ENCODE results near the gene PICALM. TPM values are rescaled to one million over a fixed set of nuclear protein-coding genes. Genes with fewer than 3 reads are reported as not detected.

The PICALM gene
- total and polyA plus RNA-seq, 2 donors (not counting 3 experiments of a cell fraction or from before 2014, with no cell fraction given), result 181 to 202 TPM

DNA sequence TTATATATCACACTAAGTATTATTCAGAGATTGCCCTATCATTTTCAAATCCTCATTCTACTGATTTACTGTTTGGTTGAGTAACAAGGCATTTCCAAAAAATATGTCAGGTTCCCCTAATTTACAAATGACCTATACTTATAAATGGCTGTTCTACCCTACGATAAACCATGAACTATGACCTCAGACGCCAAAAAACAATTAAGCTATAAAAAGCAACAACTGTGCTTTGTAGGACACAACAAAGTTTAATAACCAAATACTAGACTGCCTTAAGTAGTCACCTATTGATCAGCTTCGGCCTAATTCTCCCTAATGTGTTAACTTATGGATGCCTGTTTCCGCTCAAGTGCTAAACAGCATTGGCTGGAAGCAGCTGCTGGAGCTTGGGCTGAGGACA is 53.2 kb downstream of the PICALM start:
- no peak for FAIRE-seq
- no peak overlapping the region for H3K9ac ChIP-seq (replicated peaks; ENCODE audit: extremely low read depth, insufficient read depth, low read length)
- ChIA-PET CTCF (interaction anchor here (1.3 to 4.8 kb wide), 5 partner anchors 11 to 214 kb away, joined by 3 to 21 read pairs (median 5); no protein-coding TSS in a partner anchor), POLR2A (no interaction called here)
- H3K79me2 ChIP-seq (ENCODE audit: control insufficient read depth, insufficient read depth, low read length), result peaks cover 12% of the 10 kb centered on the region
- no TSS peak for BruUV-seq (replicated peaks)
- H3K9me1 ChIP-seq (replicated peaks; ENCODE audit: control insufficient read depth, extremely low read depth, insufficient read depth, low read length), result no peaks in the 10 kb centered on the region
- no peaks in the 10 kb centered on the region for H3K4me1 ChIP-seq (ENCODE audit: control insufficient read depth, extremely low read depth, insufficient read depth, low read length)
- no peak overlapping the region for H2AFZ ChIP-seq (ENCODE audit: low read depth, low read length)
- DNase-seq (ENCODE audit: low read depth, low spot score), result no peak
- H3K27me3 ChIP-seq (ENCODE audit: control insufficient read depth in 2 of 2, insufficient read depth in 2 of 2, low read length in 2 of 2), result no peaks in the 10 kb centered on the region
- intact Hi-C loops (cut with micrococcal nuclease) (no loop called here), dilution Hi-C loops (cut with MboI; ENCODE audit: extremely low pct_ligation_motif_present, low sequenced_read_pairs) (no loop called here)
- peaks cover 2 to 13% of the 10 kb centered on the region in 2 experiments for H3K36me3 ChIP-seq (ENCODE audit: control insufficient read depth in 2 of 2, extremely low read depth in 1 of 2, insufficient read depth in 2 of 2, low read length in 2 of 2)
- no peak overlapping the region for H3K4me3 ChIP-seq (replicated peaks in 1 of 3; ENCODE audit: insufficient read depth in 1 of 3, low read depth in 1 of 3, low read length in 3 of 3)
- no peak overlapping the region for H3K27ac ChIP-seq (ENCODE audit: insufficient read depth, low read depth, low read length)
- H4K20me1 ChIP-seq (replicated peaks; ENCODE audit: control insufficient read depth, extremely low read depth, insufficient read depth, low read length), result peaks cover 5% of the 10 kb centered on the region
- no peak overlapping the region for H3K4me2 ChIP-seq (ENCODE audit: insufficient read depth, low read length)
- no peak for TF ChIP-seq POLR2AphosphoS5 (IDR thresholded peaks at IDR 0.05; ENCODE audit: insufficient read depth, low read depth, low read length)
- no peak for TF ChIP-seq JUN (IDR thresholded peaks at IDR 0.05; ENCODE audit: borderline replicate concordance, insufficient read depth, insufficient read length, low read depth)
- TF ChIP-seq FOS (IDR thresholded peaks at IDR 0.05; ENCODE audit: borderline replicate concordance, insufficient read depth, low read length), result no peak
- no peak for TF ChIP-seq POLR2A (IDR thresholded peaks at IDR 0.05; ENCODE audit: low read depth, low read length)
- TF ChIP-seq, protein P1, sequence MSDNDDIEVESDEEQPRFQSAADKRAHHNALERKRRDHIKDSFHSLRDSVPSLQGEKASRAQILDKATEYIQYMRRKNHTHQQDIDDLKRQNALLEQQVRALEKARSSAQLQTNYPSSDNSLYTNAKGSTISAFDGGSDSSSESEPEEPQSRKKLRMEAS (IDR thresholded peaks at IDR 0.05; ENCODE audit: insufficient read depth, insufficient read length), result no peak
- TF ChIP-seq EZH2 (IDR thresholded peaks at IDR 0.05; ENCODE audit: borderline replicate concordance, low read depth, low read length, severe bottlenecking), result no peak
- TF ChIP-seq, protein P2, sequence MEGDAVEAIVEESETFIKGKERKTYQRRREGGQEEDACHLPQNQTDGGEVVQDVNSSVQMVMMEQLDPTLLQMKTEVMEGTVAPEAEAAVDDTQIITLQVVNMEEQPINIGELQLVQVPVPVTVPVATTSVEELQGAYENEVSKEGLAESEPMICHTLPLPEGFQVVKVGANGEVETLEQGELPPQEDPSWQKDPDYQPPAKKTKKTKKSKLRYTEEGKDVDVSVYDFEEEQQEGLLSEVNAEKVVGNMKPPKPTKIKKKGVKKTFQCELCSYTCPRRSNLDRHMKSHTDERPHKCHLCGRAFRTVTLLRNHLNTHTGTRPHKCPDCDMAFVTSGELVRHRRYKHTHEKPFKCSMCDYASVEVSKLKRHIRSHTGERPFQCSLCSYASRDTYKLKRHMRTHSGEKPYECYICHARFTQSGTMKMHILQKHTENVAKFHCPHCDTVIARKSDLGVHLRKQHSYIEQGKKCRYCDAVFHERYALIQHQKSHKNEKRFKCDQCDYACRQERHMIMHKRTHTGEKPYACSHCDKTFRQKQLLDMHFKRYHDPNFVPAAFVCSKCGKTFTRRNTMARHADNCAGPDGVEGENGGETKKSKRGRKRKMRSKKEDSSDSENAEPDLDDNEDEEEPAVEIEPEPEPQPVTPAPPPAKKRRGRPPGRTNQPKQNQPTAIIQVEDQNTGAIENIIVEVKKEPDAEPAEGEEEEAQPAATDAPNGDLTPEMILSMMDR (IDR thresholded peaks at IDR 0.05; ENCODE audit: extremely low read depth in 1 of 2, insufficient read depth in 1 of 2, low read depth in 1 of 2, low read length in 2 of 2), result no peak
- TF ChIP-seq MYC (IDR thresholded peaks at IDR 0.05; ENCODE audit: low read depth, low read length), result no peak
- TF ChIP-seq GATA2 (IDR thresholded peaks at IDR 0.05; ENCODE audit: insufficient read depth, insufficient read length, low read depth, low read length), result no peak
- no peaks in the 10 kb centered on the region for H3K9me3 ChIP-seq (replicated peaks; ENCODE audit: control insufficient read depth, insufficient read depth, low read length)

Measured in endothelial cell of umbilical vein (primary cell).